Thoracic aorta (tissue), 2 donors: ENCODE results near the gene CACNB1. TPM values are rescaled to one million over a fixed set of nuclear protein-coding genes. Genes with fewer than 3 reads are reported as not detected.

Experiments used
- ATAC-seq: fragments of 150-250 bp; one replicate; pipeline ENCODE4 v1.8.0; 2017; ENCODE audit warnings: low read depth; ENCODE audit not compliant: insufficient number of reproducible peaks, low FRiP score
- DNase-seq: peaks from one replicate; pipeline ENCODE4 v3.0.0-alpha.2; 2020; ENCODE audit warnings: low spot score
- H3K27ac ChIP-seq, 2 donors: fragments of 200-600 bp; sonication (generic); 1 replicate in 1 of 2; 2 replicates in 1 of 2; pipeline ENCODE4 v1.5.1; 2016; ENCODE audit warnings: mild to moderate bottlenecking in 2 of 2, moderate library complexity in 2 of 2
- H3K27me3 ChIP-seq: fragments of 200-600 bp; sonication (generic); replicated peaks from 2 replicates; pipeline ENCODE4 v1.6.0; 2016; ENCODE audit warnings: mild to moderate bottlenecking; ENCODE audit not compliant: insufficient read depth
- H3K36me3 ChIP-seq: fragments of 200-600 bp; sonication (generic); one replicate; pipeline ENCODE4 v1.5.1; 2016
- H3K4me1 ChIP-seq, 2 donors: fragments of 200-600 bp; sonication (generic); 1 replicate in 1 of 2; 2 replicates in 1 of 2; pipeline versions ENCODE4 v1.5.1 to v1.6.0; 2016; ENCODE audit warnings: low read depth in 2 of 2, mild to moderate bottlenecking in 1 of 2; ENCODE audit not compliant: control insufficient read depth in 1 of 2
- H3K4me3 ChIP-seq: fragments of 200-600 bp; sonication (generic); 2 replicates; pipeline ENCODE4 v1.5.1; 2016; ENCODE audit warnings: mild to moderate bottlenecking
- H3K9me3 ChIP-seq: fragments of 200-600 bp; sonication (generic); 2 replicates; pipeline ENCODE4 v1.5.1; 2016
- total RNA-seq, 2 donors: library from RNA; depleted of rRNA; stranded (reverse); fragments of >200 nt; gene quantifications; one replicate each; pipeline versions ENCODE4 v1.1.0 to v1.2.3, GENCODE V29; 2016
- TF ChIP-seq, protein P1 (sequence below): fragments of 200-600 bp; sonication (generic); IDR thresholded peaks from one replicate; pipeline ENCODE4 v1.5.1; 2019; ENCODE audit warnings: antibody characterized with exemption

The CACNB1 gene
- total RNA-seq, 2 donors from 2014 or later = 14.3 to 15.6 TPM

DNA sequence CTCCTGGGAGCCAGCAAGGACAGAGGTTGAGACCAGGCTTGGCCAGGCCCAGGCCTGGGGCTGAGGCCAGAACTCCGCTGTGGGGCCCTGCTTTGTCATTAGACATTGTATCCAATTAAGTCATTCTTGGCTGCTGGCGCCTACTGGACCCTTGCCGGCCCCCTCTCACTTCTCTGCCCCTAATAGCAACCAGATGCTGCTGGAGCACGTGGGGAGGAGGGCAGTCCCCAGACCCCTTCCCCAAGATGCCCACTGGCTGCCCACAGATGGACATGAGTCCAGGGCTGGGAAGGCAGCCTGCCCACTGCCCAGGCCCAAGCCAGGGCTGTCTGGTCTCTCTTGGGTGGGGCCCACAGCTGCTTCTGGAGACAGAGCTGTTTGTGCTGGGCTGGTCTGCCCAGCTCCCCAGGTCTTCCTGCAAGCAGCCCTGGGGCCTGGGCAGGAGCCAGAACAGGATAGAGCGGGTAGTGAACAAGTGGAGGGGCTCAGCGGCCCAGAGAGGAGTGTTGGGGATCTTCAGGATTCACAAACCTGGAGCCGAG is 53.8 kb downstream of the CACNB1 start:
- TF ChIP-seq, protein P1, sequence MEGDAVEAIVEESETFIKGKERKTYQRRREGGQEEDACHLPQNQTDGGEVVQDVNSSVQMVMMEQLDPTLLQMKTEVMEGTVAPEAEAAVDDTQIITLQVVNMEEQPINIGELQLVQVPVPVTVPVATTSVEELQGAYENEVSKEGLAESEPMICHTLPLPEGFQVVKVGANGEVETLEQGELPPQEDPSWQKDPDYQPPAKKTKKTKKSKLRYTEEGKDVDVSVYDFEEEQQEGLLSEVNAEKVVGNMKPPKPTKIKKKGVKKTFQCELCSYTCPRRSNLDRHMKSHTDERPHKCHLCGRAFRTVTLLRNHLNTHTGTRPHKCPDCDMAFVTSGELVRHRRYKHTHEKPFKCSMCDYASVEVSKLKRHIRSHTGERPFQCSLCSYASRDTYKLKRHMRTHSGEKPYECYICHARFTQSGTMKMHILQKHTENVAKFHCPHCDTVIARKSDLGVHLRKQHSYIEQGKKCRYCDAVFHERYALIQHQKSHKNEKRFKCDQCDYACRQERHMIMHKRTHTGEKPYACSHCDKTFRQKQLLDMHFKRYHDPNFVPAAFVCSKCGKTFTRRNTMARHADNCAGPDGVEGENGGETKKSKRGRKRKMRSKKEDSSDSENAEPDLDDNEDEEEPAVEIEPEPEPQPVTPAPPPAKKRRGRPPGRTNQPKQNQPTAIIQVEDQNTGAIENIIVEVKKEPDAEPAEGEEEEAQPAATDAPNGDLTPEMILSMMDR = no peak
- Histone ChIP-seq H3K4me3 (no peak overlapping the region), H3K4me1 (no peaks in the 10 kb centered on the region), H3K9me3 (no peaks in the 10 kb centered on the region), H3K27me3 (no peaks in the 10 kb centered on the region), H3K36me3 (no peaks in the 10 kb centered on the region), H3K27ac (no peak overlapping the region)
- ATAC-seq (no peak), DNase-seq (no peak)

DNA sequence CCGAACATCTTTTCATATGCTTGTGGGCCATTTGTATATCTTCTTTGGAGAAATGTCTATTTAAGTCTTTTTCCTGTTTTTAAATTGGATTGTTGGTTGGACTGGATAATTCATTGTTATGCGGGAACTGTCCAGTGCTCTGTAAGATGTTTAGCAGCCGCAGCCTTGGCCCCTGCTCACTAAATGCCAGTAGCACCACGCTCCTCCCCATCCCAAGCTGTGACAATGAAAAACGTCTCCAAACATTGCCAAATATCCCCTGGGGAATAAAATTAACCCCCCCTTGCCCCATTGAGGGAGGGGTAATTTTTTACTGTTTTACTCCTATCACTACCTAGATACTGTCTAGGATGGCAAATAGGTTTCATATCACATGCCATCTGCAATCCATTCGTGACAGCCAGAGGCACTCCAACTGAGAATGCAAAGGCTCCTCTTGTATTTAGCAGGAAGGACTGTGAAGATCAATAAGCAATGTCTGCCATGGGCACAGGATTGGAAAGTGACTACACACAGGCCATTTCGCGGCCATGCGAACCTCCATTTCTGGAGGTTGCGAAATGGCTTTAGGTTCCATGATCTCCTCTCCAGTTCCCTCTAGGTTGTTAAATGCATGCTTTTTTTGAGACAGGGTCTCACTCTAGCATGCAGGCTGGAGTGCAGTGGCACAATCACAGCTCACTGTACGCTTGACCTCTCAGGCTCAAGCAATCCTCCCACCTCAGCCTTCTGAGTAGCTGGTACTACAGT is 55.4 kb downstream of the CACNB1 start:
- Histone ChIP-seq H3K4me1 (no peaks in the 10 kb centered on the region), H3K27ac (no peak overlapping the region), H3K9me3 (no peaks in the 10 kb centered on the region), H3K4me3 (no peak overlapping the region), H3K27me3 (no peaks in the 10 kb centered on the region), H3K36me3 (no peaks in the 10 kb centered on the region)
- no peak for ATAC-seq
- no peak for DNase-seq
- TF ChIP-seq, protein P1 = no peak

DNA sequence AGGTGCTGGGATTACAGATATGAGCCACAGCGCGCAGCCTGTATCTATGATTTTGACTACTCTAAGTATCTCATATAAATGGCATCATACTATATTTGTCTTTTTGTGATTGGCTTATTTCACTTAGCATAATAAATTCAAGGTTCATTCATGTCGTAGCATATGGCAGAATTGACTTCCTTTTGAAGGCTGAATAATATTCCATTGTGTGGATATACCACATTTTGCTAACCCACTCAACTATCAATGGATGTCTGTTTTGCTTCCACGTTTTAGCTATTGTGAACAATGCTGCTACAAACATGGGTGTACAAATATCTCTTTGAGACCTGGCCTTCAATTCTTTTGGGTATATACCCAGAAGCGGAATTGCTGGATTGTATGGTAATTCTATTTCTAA is 56.2 kb downstream of the CACNB1 start:
- Histone ChIP-seq H3K4me1 (no peaks in the 10 kb centered on the region), H3K27me3 (no peaks in the 10 kb centered on the region), H3K27ac (no peak overlapping the region), H3K9me3 (no peaks in the 10 kb centered on the region), H3K36me3 (no peaks in the 10 kb centered on the region), H3K4me3 (no peak overlapping the region)
- ATAC-seq (no peak), DNase-seq (no peak)
- TF ChIP-seq, protein P1 = no peak

DNA sequence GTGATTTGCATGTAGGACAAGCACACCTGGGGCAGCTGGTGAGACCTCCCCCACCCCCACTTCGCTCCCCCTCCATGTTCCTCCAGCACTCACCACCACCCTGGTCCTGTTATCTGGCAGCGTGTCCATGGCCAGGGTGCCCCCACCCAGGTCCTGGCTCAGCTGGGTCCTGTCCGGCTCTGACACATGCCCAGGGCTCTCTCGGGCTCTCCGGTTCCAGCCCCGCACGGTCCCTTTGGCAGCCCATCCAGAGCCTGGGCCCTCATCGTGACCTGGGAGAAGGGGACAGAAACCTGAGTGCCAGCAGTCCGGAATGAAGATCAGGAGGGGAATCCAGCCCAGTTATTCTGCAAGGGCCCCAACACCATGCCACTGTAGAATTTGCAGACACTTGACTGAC is 57.9 kb downstream of the CACNB1 start:
- TF ChIP-seq, protein P1 = no peak
- Histone ChIP-seq H3K9me3 (no peaks in the 10 kb centered on the region), H3K27ac (no peak overlapping the region), H3K4me3 (no peak overlapping the region), H3K4me1 (no peaks in the 10 kb centered on the region), H3K27me3 (no peaks in the 10 kb centered on the region), H3K36me3 (no peaks in the 10 kb centered on the region)
- DNase-seq (no peak), ATAC-seq (no peak)

DNA sequence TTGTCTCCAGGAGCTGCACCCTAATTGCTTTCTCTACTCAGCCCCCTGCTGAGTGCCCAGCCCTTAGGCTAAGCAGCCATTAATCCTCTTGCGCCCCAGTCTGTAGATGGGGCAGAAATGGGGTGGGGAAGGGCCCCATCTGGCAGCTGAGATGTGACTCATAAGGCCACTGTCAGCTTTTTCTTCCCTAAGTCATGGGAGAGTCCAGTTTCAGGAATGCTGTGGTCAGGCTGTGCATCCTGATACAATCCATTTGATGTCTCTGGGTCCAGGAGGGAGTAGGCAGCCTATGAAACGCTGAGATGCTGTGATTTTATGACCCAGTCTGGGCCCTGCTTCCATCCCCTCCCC is 58.3 kb downstream of the CACNB1 start:
- no peaks in the 10 kb centered on the region for H3K27me3 ChIP-seq
- H3K36me3 ChIP-seq = no peaks in the 10 kb centered on the region
- no peak for ATAC-seq
- TF ChIP-seq, protein P1 = no peak
- no peak overlapping the region for H3K4me3 ChIP-seq
- H3K9me3 ChIP-seq = no peaks in the 10 kb centered on the region
- no peak overlapping the region for H3K27ac ChIP-seq
- DNase-seq = no peak
- H3K4me1 ChIP-seq = no peaks in the 10 kb centered on the region
